Vagina (tissue), 2 donors: ENCODE results near the gene TGIF2.

ENCODE experiments used
- POLR2A ChIP-seq, 2 donors: fragments of 450-650 bp; IDR thresholded peaks; one replicate each; pipeline ENCODE4 v1.6.1; 2017; ENCODE audit warnings: antibody characterized with exemption in 2 of 2, mild to moderate bottlenecking in 2 of 2, moderate library complexity in 2 of 2
- POLR2AphosphoS5 ChIP-seq, 2 donors: sonication (generic); formaldehyde crosslinking; IDR thresholded peaks; one replicate each; pipeline ENCODE4 v1.9.0; 2017; ENCODE audit warnings: antibody characterized with exemption in 2 of 2, mild to moderate bottlenecking in 2 of 2, low read depth in 1 of 2; ENCODE audit not compliant: insufficient read depth in 1 of 2
- TF ChIP-seq, protein P1 (sequence below), 3 experiments: fragments of 450-650 bp in 2 of 3; fragments of 200-600 bp in 1 of 3; sonication (generic) in 1 of 3; IDR thresholded peaks; one replicate each; pipeline ENCODE4 v1.5.1; 2017 to 2019; ENCODE audit warnings: antibody characterized with exemption in 3 of 3, mild to moderate bottlenecking in 2 of 3, moderate library complexity in 2 of 3

GRCh38 chr20:36582821-36583220 lies 9.4 kb downstream of the TGIF2 start:
- TF ChIP-seq, protein P1, sequence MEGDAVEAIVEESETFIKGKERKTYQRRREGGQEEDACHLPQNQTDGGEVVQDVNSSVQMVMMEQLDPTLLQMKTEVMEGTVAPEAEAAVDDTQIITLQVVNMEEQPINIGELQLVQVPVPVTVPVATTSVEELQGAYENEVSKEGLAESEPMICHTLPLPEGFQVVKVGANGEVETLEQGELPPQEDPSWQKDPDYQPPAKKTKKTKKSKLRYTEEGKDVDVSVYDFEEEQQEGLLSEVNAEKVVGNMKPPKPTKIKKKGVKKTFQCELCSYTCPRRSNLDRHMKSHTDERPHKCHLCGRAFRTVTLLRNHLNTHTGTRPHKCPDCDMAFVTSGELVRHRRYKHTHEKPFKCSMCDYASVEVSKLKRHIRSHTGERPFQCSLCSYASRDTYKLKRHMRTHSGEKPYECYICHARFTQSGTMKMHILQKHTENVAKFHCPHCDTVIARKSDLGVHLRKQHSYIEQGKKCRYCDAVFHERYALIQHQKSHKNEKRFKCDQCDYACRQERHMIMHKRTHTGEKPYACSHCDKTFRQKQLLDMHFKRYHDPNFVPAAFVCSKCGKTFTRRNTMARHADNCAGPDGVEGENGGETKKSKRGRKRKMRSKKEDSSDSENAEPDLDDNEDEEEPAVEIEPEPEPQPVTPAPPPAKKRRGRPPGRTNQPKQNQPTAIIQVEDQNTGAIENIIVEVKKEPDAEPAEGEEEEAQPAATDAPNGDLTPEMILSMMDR (IDR thresholded peaks at IDR 0.05): no peak
- TF ChIP-seq POLR2A (IDR thresholded peaks at IDR 0.05) (no peak), POLR2AphosphoS5 (IDR thresholded peaks at IDR 0.05; ENCODE audit: insufficient read depth in 1 of 2, low read depth in 1 of 2) (no peak)
